BJ (cell line): ENCODE results near the gene LIN52. TPM values are rescaled to one million over a fixed set of nuclear protein-coding genes. Genes with fewer than 3 reads are reported as not detected.
A peak's percentile ranks its signal among the peaks of the same experiment; 100 is the strongest.

Experiments
- CTCF ChIA-PET: fragments of 350-600 bp; formaldehyde crosslinking; extraction: SDS; loops from one replicate; lab custom pipeline; 2021; ENCODE audit warnings: antibody characterized with exemption, inconsistent platforms; lab: Yijun Ruan, JAX
- POLR2A ChIA-PET: fragments of 300-600 bp; sonication (Branson Sonifier 250); formaldehyde crosslinking; extraction: SDS; loops from one replicate; lab custom pipeline; 2021; ENCODE audit warnings: antibody characterized with exemption; lab: Charles Lee
- DNase-seq: peaks from one replicate; pipeline ENCODE4 v3.0.0-alpha.2; 2011; ENCODE audit warnings: low read depth
- H3K27me3 ChIP-seq: 2 replicates; pipeline ENCODE4 v1.6.0; 2011; ENCODE audit warnings: low read length; ENCODE audit not compliant: control insufficient read depth, insufficient read depth
- H3K36me3 ChIP-seq: 2 replicates; pipeline ENCODE4 v1.5.1; 2011; ENCODE audit warnings: low read length; ENCODE audit not compliant: control insufficient read depth, insufficient read depth
- H3K4me3 ChIP-seq: 2 replicates; pipeline ENCODE4 v1.5.1; 2011; ENCODE audit warnings: low read depth, mild to moderate bottlenecking, control low read depth, low read length
- polyA minus RNA-seq: library from RNA; depleted of rRNA, polyadenylated mRNA; stranded (reverse); fragments of >200 nt; gene quantifications from 2 replicates; pipeline ENCODE4 v1.2.3, GENCODE V29; 2011; rRNA and poly(A)+ RNA removed
- polyA plus RNA-seq: library from polyadenylated mRNA; depleted of rRNA; stranded (reverse); fragments of >200 nt; gene quantifications from 2 replicates; pipeline ENCODE4 v1.2.3, GENCODE V29; 2011; rRNA removed
- TF ChIP-seq, protein P1 (sequence below): IDR thresholded peaks from 2 replicates; pipeline ENCODE4 v1.5.1; 2011; ENCODE audit warnings: low read depth, mild to moderate bottlenecking, control low read depth, inconsistent platforms, low read length, moderate library complexity; ENCODE audit not compliant: insufficient read depth

The LIN52 gene
- 7.4 and 7.7 TPM in 2 replicates for polyA plus RNA-seq
- polyA minus RNA-seq: 2.1 and 4.0 TPM in 2 replicates

- CTCF ChIA-PET: interaction anchor here (0.6 to 1.0 kb wide), 2 partner anchors 167 to 173 kb away, joined by 3 read pairs; no protein-coding TSS in a partner anchor
- POLR2A ChIA-PET: interaction anchor here (0.7 kb wide), 1 partner anchor 328 kb away, joined by 4 read pairs; no protein-coding TSS in a partner anchor
- no peaks in the 10 kb centered on the region for H3K36me3 ChIP-seq
- H3K27me3 ChIP-seq: no peaks in the 10 kb centered on the region
- peak within 1 kb of the TSS; percentile 67 for H3K4me3 ChIP-seq
- DNase-seq: peak; percentile 100
- TF ChIP-seq, protein P1, sequence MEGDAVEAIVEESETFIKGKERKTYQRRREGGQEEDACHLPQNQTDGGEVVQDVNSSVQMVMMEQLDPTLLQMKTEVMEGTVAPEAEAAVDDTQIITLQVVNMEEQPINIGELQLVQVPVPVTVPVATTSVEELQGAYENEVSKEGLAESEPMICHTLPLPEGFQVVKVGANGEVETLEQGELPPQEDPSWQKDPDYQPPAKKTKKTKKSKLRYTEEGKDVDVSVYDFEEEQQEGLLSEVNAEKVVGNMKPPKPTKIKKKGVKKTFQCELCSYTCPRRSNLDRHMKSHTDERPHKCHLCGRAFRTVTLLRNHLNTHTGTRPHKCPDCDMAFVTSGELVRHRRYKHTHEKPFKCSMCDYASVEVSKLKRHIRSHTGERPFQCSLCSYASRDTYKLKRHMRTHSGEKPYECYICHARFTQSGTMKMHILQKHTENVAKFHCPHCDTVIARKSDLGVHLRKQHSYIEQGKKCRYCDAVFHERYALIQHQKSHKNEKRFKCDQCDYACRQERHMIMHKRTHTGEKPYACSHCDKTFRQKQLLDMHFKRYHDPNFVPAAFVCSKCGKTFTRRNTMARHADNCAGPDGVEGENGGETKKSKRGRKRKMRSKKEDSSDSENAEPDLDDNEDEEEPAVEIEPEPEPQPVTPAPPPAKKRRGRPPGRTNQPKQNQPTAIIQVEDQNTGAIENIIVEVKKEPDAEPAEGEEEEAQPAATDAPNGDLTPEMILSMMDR: peak; percentile 21; the same call in 1 of the 2 replicates
Observed at GRCh38 chr14:74084277-74085046, at the start of gene LIN52, which contains the start of gene ALDH6A1. Gene LIN52 (plus strand): TSS chr14:74084956. CDS start chr14:74084975, 19 bp downstream. Gene ALDH6A1 (minus strand): TSS chr14:74084453. CDS start chr14:74084394, 59 bp downstream.

- TF ChIP-seq, protein P1: no peak
- Histone ChIP-seq H3K27me3 (no peaks in the 10 kb centered on the region), H3K4me3 (no peak overlapping the region), H3K36me3 (no peaks in the 10 kb centered on the region)
- CTCF ChIA-PET: no interaction called here
- no peak for DNase-seq
- POLR2A ChIA-PET: no interaction called here
Observed at GRCh38 chr14:74035556-74035955, 49.2 kb upstream of the LIN52 start.

DNA sequence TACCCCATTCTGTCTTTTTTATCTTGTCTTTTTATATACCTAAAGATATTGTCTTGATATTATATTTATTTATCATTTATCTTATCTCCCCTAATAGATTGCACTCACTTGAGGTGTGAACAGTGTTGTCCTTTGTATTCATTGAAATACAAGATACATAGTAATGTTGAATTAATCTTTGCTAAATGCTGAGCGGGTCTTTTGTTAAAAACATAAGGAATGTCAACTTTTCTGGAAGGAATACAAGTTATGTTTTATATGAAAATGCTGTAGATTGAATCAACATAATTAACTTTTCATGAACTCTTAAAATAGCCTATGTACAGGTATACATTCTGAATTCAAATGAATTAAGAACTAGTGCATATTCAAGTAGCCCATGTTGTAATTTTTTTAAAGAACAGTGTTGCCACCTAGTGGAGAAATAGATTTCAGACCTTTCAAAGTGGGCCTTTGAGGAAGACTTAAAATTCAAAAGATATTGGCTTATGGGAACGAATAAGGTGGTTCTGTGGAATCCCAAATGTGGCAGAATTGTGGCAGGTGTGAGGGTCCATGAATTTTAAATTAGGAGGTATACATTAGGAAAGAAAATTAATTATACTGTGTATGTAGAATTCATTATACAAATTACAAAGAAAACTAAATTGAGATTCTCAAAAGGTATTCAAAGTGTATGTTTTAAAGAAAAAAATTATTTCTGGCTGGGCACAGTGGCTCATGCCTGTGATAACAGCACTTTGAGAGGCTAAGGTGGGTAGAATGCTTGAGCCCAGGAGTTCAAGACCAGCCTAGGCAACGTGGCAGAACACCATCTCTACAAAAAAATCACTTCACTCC is 46.5 kb upstream of the LIN52 start:
- TF ChIP-seq, protein P1: peak; percentile 54
- ChIA-PET CTCF (no interaction called here), POLR2A (no interaction called here)
- H3K27me3 ChIP-seq: no peaks in the 10 kb centered on the region
- no peak for DNase-seq
- H3K36me3 ChIP-seq: no peaks in the 10 kb centered on the region
- H3K4me3 ChIP-seq: no peak overlapping the region

DNA sequence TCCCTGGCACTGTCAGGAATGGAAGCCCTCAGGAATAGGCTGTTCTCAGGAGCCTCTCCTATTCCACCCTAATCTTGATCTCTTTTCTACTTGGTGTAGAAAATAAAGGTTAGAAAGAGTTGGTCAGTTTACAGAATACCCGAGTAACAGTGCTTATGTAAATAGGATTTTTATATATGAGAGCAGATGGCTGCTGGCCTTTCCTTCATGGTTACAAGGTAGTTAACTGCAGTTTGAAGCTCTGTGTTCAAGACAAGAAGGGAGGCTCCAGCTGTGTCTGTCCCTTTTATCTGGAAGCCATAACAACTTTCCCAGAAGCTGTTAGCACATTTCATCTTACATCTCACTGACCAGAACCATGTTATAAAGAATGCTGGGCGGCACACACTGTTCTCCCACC is 42.5 kb upstream of the LIN52 start:
- H3K27me3 ChIP-seq: no peaks in the 10 kb centered on the region
- no peak overlapping the region for H3K4me3 ChIP-seq
- TF ChIP-seq, protein P1: no peak
- ChIA-PET CTCF (interaction anchor here (1.2 kb wide), 1 partner anchor 209 kb away, joined by 3 read pairs; no protein-coding TSS in a partner anchor), POLR2A (no interaction called here)
- DNase-seq: no peak
- no peaks in the 10 kb centered on the region; the same call in 1 of the 2 replicates for H3K36me3 ChIP-seq
